Measurements from ENCODE around the gene RHOH.
"Not testable (repeated sequence)": the region's sequence is repeated elsewhere in the genome, so short reads cannot be mapped to it uniquely, and the experiment has no call there.

The RHOH gene, protein sequence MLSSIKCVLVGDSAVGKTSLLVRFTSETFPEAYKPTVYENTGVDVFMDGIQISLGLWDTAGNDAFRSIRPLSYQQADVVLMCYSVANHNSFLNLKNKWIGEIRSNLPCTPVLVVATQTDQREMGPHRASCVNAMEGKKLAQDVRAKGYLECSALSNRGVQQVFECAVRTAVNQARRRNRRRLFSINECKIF

DNA sequence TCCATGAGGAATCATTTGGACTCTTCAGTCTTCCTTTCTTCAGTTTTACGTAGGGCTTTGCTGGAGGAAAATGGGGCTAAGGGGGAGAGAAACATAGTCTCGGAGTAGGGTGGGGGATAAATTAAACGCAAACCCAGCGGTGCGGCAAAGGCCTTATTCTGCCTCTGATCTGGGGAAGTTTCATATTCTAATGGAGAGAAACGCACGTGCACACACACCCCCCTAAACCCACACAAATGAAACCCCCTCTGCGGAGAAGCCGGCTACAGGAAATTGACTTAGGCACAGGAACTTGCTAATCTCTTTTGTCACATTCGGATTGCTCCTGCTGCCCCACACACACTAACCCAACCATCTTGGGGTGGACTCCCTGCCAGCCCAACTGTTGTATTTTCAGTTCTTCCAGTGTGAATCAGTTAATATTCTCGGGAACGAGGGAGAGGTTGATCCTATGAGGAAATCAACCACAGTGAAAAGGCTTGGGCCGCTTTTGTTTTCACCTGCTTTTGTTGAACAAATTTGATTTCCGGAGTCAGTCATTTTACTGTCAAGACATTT, at the start of gene RHOH:
Gene RHOH, plus strand, starts transcription at position 308 of the 558 bp plus-strand sequence. CDS start 46,356 bp downstream, outside the sequence.
- DNase-seq (ENCODE audit: low spot score), result peak; percentile 56

DNA sequence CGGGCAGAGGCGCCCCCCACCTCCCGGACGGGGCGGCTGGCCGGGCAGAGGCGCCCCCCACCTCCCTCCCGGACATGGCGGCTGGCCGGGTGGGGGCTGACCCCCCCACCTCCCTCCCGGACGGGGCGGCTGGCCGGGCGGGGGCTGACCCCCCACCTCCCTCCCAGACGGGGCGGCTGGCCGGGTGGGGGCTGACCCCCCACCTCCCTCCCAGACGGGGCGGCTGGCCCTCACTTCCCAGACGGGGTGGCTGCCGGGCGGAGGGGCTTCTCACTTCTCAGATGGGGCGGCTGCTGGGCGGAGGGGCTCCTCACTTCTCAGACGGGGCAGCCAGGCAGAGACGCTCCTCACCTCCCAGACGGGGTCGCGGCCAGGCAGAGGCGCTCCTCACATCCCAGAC, 49.3 kb upstream of the RHOH start:
- DNase-seq (ENCODE audit: low spot score), result not testable (repeated sequence)

DNA sequence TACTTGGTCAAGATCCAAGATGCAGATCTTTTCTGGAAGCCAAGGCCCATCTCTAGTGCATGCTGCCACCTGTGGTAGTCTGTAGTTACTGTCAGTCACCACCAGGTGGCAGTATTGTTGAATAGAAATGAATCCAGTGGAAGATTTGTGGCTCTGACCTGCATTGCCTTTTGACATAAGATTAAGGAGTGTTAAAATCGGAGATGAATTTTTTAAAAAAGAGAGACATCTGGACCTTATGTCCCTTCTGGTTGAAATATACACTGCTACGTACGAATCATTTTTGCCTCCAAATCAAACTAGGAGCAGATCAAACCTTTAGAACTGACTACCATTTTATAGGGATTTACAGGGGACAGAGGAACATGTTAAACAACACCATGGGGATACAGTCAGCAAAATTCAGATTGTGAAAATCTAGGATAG, 46.9 kb upstream of the RHOH start:
- DNase-seq (ENCODE audit: low spot score), result peak; percentile 48

DNA sequence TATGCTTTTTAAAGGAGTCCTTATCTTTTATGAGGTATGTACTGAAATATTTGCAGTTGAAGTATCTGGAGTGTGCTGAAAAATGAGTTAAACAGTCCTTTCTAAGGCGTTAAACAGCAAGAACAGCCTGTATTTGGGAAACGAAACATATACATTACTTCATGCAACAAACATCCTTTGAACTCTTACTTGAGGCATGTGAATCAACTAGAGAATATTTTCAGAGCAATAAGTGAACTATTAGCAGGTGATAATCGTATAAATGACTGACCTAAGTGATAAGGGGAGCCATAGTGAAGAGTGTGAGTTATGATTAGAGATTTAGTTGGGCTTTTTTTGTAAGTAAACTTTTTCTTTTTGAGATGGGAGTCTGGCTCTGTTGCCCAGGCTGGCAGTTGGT, 45.9 kb upstream of the RHOH start:
- DNase-seq (ENCODE audit: low spot score), result no peak

DNA sequence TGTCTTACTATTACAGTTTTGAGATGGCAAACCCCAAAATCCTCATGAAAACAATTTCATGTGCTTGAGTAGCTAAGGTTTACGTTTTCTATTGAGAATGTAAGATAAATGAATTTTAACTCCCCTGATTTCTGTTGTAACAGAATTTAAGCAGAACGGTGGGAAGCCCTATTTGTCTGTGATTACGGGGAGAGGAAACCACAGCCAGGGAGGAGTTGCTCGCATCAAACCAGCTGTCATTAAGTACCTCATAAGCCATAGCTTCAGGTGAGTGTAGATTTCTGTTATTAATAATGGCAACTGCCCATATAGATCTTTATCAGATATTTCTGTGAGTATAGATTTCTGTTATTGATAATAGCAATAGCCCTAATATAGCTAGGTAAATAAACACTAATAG, 44.2 kb upstream of the RHOH start:
- no peak for DNase-seq (ENCODE audit: low spot score)

DNA sequence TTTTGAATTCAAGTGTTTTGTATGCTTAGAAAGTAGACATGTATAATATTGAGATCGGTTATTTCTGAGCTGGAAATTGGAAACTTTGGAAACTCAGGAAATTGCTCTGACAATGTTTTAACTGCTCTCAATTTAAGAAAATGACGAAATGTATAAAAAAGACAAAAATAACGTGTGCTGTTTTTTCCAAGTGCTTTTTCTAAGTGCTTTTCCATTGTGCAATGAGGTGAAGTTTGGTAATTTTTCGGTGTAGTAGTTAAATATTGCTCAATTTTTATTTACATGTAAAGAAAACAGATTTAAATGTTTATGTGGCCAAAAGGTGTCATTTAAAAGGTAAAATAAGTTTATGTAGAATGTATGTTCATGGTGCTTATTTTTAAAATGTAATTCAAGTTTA, 39.4 kb upstream of the RHOH start:
- no peak for DNase-seq (ENCODE audit: low spot score)

DNA sequence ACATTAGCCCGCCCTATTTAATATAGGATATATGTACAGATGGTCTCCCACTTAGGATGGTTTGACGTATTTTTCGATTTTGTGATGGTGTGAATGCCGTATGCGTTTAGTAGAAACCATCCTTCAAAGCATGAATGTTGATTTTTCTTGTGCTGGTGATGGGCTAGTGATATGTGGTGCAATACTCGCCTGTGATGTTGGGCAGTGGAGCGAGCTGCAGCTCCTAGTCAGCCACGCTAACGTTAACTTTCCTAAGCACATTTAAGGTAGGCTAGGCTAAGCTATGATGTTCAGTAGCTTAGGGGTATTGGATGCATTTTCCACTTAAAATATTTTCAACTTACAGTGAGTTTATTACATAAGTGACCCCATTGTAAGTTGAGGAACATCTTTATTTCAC, 36.6 kb upstream of the RHOH start:
- no peak for DNase-seq (ENCODE audit: low spot score)

DNA sequence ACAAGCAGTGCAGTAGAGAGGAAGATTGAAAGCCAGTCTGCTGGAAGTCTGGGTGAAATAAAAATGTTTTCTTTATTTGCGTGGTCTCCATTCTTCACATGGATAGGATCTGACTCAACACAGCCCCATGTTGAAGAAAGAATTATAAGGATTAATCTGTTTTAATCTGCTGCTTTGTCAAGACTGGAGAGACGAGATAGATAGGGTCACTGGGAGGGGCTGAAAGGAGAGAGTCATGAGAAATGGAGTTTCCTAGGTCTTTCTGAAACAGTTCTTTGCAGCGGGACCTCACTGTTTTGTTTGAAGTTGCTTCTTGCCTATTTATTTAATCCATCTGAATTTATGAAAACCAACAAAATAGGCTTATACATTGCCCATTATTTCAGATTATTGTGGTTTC, 32.4 kb upstream of the RHOH start:
- DNase-seq (ENCODE audit: low spot score), result no peak

DNA sequence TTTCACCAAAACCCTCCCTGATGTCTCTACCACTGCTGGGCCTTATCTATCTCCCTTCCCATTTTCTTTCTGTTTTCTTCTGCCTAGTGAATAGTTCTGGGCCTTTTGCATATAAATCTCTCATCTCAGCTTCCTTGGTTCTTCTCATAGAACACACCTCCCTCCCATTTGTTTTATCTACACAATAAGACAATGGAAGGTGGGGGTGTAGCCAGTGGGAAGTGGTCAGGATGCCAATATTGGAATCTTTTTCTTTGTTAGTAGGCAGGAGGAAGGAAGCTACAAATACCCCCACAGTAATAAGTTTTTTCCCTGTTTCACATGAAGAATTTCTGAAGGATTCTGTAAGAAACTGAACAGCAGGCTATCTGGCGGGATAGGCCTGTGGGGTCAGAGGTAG, 30.9 kb upstream of the RHOH start:
- no peak for DNase-seq (ENCODE audit: low spot score)

DNA sequence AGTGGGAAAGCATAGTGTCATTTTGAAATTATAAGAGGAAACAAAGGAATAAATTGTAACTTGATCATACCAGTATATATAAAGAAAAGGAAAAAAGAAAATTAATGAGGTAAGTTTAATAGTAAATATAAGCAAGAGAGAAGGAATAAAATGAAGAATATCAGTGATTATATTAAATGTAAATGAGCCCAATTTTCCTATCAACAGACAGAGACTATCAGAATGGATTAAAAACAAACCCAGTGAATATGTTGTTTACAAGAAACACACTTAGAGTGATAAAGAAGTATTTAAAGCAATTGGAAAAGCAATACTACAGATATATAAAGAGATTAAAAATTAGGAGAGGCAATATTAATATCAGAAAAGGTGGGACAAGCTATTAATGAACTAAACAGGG, 28.8 kb upstream of the RHOH start:
- DNase-seq (ENCODE audit: low spot score), result no peak

DNA sequence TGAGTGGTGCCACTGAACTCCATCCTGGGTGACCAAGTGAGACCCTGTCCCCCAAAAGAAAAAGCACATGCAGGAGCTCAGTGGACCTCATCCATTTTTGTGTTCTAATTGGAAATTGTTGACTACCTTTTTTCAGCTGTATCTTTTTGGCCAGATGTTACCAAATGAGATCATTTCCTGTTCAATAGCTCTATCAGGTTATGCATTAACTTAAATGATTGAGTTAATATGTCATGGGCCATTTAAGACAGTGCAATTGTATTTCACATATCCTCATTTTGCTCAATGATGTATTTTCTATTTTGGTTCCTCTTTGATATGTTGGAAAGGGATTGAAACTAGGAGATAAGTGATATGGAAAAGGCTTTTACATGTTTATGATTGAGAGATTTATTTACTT, 26.2 kb upstream of the RHOH start:
- no peak for DNase-seq (ENCODE audit: low spot score)

DNA sequence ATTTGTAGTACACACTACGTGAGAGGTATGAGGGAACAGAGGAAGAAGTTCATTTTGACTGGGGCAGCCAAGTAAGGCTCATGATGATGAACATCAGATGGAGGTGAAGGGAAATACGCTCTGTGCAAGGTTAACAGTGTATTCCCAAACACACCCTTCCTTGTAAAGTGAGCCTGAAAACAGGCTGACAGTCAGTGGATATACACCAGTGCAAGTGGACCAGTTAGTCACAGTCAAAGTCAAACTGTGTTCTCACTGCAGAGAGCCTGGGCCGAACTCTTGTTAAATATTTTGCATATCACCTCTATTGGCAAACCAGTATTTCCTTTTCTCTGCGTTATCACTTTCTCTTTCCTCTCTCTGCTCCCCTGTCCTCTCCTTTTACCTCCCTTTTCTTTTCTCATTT, 23.4 kb upstream of the RHOH start:
- DNase-seq (ENCODE audit: low spot score), result no peak

DNA sequence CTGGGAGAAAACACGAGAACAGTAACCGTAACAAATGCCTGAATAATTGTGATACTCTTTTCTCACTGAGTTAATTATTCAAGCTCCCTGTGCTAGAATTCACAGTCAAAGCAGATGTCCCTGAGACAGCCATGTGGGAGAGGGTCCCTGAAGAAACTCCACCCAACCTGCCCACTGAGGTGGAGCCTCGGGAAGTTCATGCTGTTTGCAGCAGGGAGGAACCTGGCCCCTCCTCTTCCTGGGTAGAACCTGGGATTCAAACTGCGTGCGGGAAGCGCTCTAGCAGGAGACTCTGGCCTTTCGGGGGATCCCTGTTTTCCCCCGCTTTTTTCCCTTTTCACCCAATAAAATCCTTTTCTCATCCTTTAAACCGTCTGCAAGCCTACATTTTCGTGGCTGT, 20.2 kb upstream of the RHOH start:
- no peak for DNase-seq (ENCODE audit: low spot score)

DNA sequence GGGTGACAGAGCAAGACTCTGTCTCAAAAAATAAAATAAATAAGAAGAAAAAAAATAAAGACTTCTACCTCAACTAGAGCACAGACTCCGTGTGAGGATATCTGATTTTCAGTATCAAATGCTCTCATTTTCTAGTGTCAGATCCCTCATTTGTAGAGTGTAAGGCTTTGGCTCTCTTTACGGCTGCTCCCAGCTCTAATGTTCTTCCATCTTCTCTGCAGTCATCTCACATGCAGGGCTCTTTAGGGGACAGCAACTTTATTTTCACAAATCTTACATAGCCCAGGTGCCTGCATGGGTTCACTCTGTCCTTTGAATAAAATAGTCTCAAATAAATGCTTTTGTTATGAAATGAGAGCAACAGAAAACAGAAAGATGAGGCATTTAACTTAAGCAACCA, 19.2 kb upstream of the RHOH start:
- DNase-seq (ENCODE audit: low spot score), result no peak

DNA sequence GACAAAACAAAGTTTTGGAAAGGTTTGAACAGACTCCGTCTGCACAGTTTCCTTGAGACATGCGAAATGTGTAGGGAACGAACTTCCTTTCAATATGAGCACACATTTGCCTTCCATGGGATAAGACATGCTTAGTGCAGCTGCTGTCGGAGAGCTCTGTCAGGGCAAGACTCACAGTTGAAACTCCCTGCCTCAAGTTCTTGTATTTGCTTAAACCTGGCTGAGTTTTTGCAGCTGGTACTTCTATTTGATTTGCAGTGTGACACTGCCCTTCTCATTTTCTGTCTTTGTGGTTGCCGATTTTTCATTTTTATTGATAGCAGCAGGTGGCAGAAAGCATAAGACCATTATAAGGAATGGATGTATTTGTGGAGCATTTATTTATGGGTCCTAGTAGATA, 18.2 kb upstream of the RHOH start:
- DNase-seq (ENCODE audit: low spot score), result no peak

DNA sequence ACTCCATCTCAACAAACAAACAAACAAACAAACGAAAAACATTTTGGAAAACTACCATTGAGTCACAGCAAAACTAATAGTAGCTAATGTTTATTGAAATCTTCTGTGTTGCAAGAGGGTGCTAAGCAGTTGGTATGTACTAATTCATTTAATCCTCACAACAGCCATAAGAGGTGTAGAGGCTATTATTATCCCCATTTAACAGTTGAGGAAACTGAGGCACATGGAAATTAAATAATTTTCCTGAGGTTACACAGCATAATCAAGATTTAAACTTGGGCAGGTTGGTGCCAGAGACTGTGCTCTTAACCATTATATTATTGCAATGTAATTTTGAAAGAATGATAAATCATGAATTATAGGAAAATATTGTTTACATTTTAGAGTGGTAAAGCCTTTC, 17.5 kb upstream of the RHOH start:
- no peak for DNase-seq (ENCODE audit: low spot score)

DNA sequence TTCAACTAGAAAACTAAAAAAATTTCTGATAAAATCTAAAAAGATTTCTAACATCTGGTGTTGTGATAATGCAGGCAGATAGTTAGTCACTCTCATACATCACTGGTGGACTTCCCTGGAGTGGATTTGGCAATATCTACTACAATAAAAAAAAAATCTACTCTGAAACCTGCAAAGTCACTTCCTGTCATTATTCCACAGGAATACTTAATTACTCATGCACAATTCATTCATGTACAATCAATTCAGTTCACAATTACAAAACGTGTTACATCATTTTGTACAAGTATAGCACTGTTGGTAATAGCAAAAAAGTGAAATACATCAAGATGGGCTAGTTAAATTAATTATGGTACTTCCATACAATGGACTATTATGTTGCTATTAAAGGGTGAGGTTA, 16.5 kb upstream of the RHOH start:
- DNase-seq (ENCODE audit: low spot score), result no peak

DNA sequence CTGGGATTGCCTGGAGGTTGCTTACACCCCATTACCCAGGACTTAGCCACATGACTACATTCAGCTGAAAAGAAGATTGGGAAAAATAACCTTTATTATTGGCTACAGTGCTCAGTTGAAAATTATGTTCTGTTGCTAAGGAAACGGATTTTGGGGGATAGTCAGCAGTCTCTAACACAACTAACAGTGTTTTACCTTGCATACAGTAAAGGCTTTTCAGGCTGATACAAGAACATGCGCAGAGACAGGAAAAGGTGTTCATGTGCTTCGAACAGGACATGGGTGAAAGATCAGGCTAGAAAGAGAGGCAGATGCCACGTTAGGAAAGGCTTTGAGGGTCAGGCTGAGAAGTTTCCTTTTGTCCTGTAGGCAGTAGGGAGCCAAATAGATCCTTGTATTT, 14.8 kb upstream of the RHOH start:
- DNase-seq (ENCODE audit: low spot score), result no peak

DNA sequence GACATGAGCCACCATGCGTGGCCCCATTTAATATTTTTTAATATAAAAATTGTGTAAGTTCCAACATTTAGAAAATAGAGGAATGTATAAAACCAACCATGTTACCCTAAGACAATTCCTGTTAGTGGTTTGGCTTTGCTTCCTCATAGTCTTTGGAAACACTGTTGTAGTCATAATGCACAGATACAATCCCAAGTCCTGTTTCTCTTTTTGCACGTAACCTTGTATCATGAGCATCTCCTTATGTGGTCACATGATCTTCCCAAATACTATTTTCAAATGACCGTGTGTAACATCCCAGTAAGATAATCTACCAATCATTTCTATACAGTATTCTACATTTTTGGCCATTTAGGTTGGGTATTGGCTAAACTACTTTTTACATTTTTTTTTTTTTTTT, 13.9 kb upstream of the RHOH start:
- DNase-seq (ENCODE audit: low spot score), result no peak

DNA sequence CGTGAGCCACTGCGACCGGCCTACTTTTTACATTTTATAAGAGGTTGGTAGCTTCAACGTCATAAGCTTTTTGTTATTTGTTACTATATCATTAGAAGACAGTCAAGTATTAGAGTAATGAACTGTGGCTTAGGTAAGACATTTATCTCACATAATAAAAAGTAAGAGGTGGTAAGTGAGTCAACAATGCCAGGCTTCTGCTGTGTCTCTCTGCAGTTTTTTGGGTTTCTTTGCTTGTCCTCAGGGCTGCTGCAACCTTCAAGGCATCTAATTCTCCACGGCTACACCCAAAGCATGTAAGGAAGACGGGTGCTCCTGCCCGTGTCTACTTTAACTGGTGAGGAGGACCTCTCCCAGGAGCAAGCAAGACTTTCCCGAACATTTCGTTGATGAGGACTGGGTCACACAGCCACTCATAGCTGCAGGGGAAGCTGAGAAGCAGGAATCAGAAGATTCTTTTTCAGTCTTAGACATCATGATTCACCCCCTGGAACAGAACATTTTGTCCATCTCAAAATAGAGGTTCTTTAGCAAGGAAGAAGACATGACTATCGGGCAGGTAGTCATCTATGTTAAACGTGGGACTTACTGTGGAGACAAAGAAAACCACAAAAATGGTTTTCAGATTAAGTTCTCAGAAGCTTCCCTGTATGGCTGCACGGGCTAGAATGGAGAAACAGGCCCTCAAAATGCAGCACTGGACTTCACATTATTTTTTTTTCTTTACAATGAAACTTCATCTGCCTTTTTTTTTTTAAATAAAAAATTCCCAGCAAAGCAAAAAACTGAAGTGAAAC, 13.0 kb upstream of the RHOH start:
- DNase-seq (ENCODE audit: low spot score), result no peak

DNA sequence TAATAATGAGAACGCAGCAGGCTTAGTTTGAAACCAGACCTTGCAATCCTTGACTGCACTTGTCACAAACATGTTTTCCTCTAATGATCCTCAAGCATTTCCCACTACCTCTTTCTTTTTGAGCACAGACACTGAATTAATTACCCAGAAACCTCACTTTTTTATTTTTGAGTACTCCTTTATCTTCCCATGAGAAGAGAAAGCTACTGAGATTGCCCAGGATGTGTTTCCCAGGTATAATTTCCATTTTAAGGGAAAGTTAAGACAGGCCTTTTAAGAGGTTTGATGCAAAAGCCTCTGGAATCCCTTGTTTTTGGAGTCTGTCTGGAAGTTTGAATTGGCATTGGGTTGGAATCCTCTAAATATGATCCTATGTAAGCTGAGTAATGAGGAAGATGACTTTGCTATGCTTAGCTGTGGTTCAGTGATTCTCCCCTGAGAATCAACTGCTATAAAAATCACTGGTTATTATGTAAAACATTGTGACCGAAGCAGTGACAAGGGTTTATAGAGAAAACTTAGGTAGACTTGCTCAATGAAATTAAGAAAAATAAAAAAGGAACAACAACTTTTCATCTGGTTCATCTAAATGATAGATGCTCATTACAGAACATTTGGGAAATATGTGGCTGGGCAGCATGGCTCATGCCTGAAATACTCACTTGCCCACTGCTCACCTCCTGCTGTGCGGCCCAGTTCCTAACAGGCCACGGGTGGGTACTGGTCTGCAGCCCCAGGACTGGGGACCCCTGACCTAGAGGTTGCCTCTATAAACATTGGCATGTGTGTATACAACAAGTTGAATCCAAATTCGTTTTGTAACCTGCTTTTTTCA, 10.8 kb upstream of the RHOH start:
- no peak for DNase-seq (ENCODE audit: low spot score)

DNA sequence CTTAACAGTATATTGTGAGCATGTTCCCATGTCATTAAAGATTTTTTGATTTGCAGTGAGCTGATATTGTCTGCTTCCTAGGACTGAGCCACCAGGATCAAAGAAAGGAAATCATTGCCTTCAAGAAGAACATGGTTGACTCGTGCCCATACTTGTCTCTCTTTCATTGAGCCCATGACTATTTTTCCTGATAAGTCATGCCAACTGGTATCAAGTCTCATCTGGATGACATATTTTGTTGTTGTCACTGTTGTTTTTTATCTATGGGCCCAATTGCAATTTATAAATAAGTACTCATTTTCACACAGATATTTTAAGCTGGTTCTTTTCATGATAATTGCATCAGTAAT, 10.2 kb upstream of the RHOH start:
- no peak for DNase-seq (ENCODE audit: low spot score)

DNA sequence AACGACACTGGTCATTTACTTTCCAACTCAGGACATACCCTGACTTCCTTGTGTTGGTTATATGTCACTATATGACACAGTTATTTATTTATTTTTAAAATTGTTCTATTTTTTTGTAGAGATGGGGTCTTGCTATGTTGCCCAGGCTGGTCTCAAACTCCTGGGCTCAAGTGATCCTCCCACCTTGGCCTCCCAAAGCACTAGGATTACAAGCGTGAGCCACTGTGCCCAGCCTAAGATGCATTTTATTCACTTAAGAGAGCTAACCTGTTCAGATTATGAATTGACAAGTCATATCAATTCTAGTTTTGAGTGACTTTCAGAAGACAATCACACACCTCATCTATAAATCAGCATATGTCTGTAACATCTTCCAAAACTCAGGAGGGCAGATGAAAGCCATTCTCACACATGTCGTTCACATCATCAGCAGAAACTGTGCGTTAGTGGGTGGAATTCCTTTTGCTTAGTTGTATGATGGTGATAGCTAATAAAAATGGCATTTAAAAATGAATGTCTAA, 9.4 kb upstream of the RHOH start:
- DNase-seq (ENCODE audit: low spot score), result no peak

Data from ecto neural progenitor cell (in vitro differentiated cells).